HG02970 (cell line): ENCODE measurements around the gene SNX8.
"Not testable (repeated sequence)": the region's sequence is repeated elsewhere in the genome, so short reads cannot be mapped to it uniquely, and the experiment has no call there.

Source experiments
- ATAC-seq: cut with Tn5 transposase; IDR thresholded peaks from one replicate; pipeline ENCODE4 v1.9.1; 2021; ENCODE audit warnings: mild to moderate bottlenecking, moderate library complexity, moderate number of reproducible peaks; ENCODE audit not compliant: unreplicated experiment, low FRiP score

Gene SNX8, protein sequence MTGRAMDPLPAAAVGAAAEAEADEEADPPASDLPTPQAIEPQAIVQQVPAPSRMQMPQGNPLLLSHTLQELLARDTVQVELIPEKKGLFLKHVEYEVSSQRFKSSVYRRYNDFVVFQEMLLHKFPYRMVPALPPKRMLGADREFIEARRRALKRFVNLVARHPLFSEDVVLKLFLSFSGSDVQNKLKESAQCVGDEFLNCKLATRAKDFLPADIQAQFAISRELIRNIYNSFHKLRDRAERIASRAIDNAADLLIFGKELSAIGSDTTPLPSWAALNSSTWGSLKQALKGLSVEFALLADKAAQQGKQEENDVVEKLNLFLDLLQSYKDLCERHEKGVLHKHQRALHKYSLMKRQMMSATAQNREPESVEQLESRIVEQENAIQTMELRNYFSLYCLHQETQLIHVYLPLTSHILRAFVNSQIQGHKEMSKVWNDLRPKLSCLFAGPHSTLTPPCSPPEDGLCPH

DNA sequence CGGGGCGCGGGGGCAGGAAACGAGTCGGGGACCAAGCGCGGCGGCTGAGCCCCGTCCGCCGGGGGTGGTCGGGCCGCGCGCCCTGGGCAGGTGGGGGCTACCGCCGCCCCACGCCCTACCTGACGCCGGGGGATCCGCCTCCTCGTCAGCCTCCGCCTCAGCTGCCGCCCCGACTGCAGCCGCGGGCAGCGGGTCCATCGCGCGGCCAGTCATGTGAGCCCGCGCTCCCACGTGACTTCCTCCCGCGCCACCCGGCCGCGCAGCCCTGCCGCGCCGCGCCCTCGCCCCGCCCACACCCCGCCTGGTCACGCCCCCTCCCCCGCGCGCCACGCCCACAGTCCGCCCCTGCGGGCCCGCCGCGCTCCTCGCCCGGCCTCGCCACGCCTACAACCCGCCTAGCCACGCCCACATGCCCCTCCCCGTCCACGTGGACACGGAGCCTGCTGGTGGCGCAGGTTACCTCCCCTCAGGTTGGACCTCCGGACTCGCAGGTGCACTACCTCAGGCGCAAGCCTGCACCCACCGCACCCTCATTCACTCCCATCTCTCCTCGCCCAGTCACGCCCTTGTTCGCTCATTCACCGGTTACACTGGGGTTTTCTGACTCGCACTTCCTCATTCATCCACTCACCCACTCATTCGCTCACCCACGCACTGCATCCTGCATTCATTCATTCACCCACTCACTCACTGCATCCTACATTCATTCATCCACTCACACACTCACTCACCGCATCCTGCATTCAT lies at the start of gene SNX8:
Gene SNX8, minus strand, starts transcription at position 233 of the 747 bp plus-strand sequence. Its CDS starts 20 bp downstream, at position 213.
- peak; percentile 74 for ATAC-seq

DNA sequence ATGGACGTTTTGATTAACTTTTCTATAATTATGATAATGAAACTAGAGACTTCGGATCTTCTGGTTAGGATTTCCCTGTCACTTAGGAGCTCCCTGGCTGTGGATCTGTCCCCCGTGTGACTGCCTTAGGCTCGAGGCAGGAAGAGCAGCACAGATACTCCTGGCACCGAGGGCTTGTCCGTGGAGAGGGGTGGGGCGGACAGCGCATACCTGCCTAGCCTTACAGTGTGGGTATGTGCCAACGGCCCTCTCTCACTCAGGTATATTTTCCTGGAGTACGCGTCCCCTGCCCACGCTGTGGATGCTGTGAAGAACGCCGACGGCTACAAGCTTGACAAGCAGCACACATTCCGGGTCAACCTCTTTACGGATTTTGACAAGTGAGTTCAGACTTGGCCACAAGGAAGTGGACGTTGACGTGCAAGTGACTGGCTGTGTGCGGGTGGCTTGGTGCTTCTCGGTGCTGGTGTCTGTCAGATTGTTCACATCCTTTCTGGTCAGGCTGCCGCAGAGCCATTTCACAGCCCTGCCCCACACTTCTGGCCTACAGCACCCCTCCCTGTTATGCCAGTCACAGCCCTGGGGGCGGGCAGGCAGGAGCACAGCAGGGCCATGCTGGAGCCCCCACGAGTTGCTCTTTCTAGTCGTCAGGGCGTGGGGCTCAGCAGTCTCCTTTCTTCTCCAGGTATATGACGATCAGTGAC lies 48.3 kb upstream of the SNX8 start:
- ATAC-seq: no peak

DNA sequence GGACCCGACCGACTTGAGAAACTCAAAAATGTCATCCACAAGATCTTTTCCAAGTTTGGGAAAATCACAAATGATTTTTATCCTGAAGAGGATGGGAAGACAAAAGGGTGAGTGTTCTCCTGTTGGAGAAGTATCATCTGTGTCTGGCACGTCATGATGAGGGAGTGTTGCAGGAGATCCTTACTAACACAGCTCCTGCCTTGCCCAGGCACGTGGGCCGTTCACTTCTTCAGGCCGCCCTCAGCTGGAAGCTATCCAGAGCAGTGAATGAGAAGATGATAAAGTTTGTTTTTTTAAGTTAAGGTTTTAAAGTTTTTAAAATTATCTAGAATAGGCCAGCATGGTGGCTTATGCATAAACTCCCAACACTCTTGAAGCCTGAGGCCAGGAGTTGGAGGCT lies 46.6 kb upstream of the SNX8 start:
- ATAC-seq: no peak

DNA sequence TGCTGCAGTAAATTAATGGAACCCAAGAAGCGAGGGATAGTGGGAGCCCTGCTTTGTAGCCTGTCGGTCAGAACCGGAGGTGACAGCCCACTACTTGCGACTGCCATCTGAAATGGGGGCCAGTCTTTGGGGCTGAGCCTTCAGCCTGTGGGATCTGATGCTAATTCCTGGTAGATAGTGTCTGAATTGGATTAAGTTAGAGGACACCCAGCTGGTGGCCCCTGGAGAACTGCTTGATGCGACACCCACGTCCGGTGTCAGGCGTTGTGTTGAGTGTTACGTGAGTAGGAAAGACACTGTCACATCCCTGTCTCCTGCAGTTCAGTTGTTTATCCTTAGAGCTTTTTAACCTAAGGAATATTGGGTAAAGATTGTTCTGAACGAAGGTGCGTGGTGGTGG lies 45.4 kb upstream of the SNX8 start:
- ATAC-seq: no peak

DNA sequence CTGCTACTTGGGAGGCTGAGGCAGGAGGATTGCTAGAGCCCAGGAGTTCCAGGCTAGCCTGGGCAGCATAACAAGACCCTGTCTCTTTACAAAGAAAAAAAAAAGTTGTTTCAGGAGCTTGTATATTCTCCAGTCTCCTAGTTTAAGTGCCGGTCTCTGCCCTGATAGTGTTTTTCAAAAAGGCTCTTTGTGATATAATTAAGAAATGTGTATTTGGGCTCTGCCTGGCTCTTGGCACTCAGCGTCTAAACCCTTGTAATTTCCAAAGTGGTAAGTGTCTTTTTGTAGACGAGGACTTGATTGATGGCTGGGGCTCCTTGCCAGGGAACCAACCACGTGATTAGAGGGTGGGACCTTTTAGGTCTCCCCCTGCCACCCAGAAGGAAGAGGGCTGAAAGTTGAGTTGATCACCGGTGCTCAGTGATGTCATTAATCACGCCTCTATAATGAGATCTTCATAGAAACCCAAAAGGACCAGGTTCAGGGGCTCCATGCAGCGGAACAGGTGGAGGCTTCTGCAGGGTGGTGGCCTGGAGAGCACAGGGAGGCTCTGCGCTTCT lies 44.8 kb upstream of the SNX8 start:
- ATAC-seq: no peak

DNA sequence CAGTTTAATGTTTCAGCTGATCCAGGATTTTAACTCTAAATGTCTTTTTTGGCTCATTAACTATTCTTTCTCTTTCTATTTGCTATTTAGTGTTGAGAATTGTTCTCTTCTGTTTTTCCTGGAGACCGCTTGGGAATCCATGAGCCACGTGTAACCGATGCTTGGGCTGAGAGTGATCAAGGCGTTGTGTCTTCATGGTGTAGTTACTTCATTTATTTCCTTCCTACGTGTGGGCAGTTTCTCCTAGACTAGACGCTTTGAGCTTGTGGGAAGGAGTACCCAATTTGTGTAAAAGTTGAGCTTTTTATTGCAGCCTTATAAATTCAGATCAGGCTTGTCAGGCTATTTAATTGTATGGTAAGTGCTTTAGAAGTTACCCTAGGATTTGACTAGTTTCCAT lies 43.3 kb upstream of the SNX8 start:
- no peak for ATAC-seq

DNA sequence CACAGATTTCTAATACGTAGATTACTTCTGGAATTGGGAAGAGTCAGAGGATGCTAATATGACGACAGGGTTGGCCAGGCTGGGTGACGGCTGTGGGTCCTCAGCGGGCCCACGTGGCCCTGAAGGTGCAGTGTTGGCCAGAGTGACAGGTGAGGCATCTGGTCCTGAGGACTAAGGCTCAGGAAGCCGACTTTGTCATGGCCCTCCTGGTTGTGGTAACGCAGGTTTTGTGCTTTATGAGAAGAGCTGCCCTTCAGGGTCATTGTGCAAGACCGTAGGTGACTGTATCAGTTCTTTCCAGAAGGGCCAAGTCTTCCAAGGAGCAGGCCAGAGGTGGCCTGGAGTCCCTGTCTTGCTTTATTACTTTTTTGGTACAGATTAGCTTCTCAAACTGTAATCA lies 42.9 kb upstream of the SNX8 start:
- no peak for ATAC-seq

DNA sequence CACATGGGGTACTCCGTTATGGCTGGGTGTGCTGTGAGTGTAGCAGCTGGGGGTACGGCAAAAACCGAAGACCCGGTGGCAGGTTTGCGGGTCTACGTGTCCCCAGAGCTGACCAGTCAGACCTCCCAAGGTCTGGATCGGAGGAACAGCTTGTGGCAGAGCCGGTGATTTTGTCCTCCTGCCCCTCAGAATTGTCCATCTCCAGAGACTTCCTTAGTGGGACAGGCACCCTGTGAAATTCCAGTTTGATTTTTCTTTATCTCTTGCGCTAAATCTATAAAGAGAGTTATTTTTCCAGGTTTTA lies 41.4 kb upstream of the SNX8 start:
- no peak for ATAC-seq

DNA sequence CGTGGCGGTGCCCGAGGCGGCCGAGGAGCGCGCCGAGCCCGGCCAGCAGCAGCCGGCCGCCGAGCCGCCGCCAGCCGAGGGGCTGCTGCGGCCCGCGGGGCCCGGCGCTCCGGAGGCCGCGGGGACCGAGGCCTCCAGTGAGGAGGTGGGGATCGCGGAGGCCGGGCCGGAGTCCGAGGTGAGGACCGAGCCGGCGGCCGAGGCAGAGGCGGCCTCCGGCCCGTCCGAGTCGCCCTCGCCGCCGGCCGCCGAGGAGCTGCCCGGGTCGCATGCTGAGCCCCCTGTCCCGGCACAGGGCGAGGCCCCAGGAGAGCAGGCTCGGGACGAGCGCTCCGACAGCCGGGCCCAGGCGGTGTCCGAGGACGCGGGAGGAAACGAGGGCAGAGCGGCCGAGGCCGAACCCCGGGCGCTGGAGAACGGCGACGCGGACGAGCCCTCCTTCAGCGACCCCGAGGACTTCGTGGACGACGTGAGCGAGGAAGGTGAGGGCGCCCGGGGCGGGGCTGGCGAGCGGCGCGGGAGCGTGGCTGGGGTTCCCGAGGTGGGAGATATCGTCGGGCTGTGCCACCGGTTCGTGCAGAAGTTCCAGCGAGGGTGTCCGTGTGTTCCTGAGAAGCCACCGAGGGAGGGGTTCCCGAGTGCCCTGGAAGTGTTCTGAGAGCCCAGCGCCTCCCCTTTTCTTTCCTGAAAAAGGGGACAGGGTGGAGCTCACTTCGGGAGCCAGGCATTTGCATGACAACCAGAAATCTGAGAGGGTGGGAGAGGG lies 40.9 kb upstream of the SNX8 start:
- peak; percentile 27 for ATAC-seq

DNA sequence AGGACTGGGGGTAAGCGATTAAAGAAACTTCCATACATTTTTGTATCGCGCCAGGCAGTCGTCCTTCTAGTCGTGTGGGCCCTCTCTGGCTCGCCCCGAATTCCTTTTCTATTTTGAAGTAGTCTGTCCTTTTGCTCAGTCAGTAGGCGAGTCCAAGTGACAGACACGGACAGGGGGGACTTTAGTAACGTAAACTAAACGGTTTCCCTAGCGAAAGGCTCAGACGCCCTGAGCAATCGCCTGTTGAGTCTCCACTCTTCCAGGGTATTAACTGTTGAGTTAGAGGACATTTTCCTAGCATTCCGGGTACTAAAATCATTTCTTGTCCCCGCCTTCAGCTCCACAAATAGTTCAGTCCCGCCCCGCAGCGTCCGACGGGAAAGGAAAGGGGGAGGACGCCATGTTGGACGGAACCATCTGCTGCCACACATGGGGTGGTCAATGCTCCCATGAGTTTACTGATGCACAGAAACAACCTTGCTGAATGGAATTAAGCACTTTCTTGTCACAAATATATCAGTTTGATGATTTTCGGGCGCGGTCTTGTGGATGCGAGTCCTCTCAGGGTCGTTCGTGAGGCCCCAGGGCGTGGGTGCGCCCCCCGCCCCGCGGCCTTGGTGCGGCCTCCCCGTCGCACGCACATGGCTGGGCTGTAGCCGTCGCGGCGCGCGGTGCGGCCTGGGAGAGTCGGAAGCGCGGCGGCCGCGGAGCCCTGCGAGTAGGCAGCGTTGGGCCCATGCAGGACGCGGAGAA lies 40.1 kb upstream of the SNX8 start, which contains the start of gene EIF3B:
Gene EIF3B, plus strand, starts transcription at position 642 of the 753 bp plus-strand sequence. Its CDS starts 95 bp downstream, at position 737.
- ATAC-seq: peak; percentile 82

DNA sequence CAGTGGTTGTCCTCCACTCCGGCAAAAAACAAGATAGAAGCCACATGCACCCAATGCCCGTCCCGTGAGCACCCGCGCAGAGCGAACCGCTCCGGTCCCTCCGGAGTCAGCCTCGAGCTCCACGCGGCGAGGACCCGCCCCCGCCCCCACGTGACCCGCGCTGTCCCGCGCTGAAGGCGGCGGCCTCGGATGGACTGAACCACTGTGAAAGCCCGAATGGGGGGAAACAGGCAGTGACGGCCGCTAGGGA lies 39.6 kb upstream of the SNX8 start:
- ATAC-seq: peak; percentile 50

DNA sequence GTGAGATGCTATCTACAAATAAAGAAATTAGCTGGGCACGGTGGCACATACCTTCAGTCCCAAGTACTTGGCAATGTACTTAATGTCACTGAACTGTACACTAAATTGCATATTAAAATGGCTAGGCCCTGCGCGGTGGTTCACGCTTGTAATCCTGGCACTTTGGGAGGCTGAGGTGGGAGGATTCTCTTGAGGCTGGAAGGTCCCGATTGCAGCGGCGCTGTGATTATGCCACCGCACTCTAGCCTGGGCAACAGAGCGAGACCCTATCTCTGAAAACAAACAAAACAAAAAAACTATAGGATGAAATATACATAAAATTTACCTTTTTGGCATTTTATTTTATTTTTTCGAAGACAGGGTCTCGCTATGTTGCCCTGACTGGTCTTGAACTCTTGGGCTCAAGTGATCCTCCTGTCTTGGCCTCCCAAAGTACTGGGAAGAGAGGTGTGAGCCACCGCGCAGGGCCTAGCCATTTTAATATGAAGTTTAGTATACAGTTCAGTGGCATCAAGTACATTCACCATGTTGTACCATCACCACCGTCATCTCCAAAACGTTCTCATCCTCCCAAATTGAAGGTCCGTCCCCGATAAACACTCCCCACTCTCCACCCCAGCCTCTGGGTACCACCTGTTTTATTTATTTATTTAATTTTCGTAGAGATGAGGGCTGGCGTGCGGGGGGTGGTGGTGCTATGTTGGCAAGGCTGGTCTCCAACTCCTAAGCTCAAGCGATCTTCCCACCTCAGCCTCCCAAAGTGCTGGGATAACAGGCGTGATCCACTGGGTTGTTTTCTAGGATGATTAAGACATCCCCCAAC lies 39.1 kb upstream of the SNX8 start:
- ATAC-seq: no peak

DNA sequence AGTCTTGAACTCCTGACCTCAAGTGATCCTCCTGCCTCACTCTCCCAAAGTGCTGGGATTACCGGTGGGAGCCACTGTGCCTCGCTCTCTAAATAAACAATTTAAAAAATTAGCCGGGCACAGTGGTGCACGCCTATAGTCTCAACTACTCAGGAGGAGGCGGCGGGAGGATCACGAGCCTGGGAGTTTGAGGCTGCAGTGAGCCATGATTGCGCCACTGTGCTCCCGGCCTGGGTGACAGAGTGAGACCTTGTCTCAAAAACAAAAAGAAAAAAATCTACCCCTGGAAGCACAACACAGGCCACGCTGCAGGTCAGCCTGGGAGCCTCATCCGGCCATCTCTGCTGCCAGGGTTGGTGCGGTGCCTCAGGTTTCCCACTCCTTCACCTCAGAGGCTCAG lies 36.6 kb upstream of the SNX8 start:
- no peak for ATAC-seq

DNA sequence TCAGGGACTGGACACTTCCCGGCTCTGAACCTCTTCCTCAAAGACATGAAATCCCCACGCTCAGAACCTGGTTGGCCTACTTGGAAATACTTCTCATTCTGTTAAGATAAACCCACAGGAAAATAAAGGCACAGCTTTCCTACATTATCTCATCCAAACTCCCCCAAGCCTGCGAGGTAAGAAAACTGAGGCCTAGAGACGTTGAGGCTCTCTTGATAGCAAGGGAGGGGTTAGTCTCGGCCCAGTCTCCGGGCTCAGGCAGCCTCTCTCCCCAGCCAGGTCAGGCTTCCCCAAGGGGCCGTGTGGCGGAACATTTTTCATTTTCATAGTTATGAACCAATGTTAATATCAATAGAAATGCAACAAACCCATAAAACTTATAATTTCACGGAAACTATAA lies 35.8 kb upstream of the SNX8 start:
- ATAC-seq: no peak

DNA sequence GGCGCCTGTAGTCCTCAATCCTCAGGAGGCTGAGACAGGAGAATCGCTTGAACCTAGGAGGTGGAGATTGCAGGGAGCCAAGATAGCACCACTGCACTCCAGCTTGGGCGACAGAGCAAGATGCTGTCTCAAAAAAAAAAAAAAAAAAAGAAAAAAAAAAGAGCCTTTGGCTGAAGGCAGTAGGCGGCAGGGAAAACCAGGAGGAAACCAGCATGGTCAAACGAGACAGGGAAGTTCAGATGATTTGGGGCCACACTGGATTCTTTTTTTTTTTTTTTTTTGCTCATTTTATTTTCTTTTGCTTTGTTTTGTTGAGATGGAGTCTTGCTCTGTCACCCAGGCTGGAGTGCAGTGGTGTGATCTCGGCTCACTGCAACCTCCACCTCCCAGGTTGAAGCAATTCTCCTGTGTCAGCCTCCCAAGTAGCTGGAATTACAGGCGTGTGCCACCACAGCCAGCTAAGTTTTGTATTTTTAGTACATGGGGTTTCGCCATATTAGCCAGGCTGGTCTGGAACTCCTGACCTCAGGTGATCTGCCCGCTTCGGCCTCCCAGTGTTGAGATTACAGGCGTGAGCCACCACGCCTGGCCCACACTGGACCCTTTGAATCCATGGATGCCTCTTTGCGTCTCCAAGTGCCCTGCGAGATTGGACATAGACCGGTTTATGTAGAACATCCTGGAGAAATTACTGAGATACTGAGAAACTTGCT lies 33.3 kb upstream of the SNX8 start:
- not testable (repeated sequence) for ATAC-seq

DNA sequence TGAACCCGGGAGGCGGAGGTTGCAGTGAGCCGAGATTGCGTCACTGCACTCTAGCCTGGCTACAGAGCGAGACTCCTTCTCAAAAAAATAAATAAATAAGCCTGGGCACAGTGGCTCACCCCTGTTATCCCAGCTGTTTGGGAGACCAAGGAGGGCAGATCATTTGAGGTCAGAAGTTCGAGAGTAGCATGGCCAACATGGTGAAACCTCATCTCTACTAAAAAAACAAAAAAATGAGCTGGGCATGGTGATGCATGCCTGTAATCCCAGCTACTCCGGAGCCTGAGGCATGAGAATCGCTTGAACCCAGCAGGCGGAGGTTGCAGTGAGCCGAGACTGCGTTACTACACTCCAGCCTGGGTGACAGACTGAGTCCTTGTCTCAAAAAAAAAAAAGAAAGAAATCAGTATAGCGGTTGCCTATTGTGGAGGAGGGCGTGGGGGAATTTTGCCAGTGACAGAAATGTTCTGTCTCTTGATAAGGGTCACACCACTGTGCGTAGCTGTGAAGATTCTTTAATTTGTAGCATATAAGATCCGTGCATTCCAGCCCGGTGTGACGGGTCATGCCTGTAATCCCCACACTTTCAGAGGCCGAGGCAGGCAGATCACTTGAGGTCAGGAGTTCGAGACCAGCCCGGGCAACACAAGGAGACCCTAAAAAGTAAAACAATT lies 22.5 kb upstream of the SNX8 start:
- no peak for ATAC-seq

DNA sequence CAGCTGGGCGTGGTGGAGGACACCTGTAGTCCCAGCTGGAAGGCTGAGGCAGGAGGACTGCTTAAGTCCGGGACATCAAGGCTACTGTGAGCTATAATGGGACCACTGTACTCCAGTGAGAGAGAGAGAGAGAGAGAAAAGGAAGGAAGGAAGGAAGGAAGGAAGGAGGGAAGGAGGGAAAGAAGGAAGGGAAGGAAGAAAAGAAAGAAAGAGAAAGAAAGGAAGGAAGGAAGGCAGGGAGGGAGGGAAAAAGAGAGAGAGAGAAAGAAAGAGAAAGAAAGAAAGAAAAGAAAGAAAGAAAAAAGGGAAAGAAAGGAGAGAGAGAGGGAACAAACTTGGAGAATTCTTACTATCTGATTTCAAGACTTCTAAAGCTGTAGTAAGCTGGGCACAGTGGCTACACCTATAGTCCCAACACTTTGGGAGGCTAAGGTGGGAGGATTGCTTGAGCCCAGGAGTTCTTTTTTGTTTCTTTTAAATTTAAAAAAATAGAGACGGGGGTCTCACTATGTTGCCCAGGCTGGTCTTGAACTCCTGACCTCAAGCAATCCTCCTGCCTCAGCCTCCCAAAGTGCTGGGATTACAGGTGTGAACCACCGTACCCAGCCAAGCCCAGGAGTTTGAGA lies 18.5 kb upstream of the SNX8 start:
- not testable (repeated sequence) for ATAC-seq
